ENCODE measurements around the gene MBNL2.

Gene MBNL2

DNA sequence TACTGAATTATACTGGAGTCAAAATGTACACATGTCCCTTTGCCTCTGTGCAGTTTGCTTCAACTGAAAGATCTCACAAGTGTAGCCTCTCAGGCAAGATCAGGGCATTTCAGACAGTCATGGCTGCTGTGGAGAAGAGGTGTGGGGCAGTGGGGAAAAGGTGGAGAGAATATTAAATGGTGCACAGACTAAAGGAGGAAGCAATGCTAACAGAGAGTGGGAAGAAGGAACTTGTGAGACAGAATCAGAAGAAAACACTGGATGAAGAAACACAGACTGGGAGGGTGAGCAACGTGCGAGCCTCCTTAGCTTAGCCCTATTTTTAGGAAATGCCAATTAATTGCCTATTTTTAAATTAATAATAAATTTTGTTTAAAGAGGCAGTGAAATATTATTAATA lies 162.2 kb downstream of the MBNL2 start:
- TF ChIP-seq, protein P1, sequence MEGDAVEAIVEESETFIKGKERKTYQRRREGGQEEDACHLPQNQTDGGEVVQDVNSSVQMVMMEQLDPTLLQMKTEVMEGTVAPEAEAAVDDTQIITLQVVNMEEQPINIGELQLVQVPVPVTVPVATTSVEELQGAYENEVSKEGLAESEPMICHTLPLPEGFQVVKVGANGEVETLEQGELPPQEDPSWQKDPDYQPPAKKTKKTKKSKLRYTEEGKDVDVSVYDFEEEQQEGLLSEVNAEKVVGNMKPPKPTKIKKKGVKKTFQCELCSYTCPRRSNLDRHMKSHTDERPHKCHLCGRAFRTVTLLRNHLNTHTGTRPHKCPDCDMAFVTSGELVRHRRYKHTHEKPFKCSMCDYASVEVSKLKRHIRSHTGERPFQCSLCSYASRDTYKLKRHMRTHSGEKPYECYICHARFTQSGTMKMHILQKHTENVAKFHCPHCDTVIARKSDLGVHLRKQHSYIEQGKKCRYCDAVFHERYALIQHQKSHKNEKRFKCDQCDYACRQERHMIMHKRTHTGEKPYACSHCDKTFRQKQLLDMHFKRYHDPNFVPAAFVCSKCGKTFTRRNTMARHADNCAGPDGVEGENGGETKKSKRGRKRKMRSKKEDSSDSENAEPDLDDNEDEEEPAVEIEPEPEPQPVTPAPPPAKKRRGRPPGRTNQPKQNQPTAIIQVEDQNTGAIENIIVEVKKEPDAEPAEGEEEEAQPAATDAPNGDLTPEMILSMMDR (IDR thresholded peaks at IDR 0.05; ENCODE audit: low read depth, low read length, poor library complexity, severe bottlenecking): no peak
- no peak for TF ChIP-seq EZH2phosphoT487 (IDR thresholded peaks at IDR 0.05; ENCODE audit: borderline replicate concordance, low read length)
- Histone ChIP-seq H3F3A (ENCODE audit: control insufficient read depth, insufficient read depth) (no peaks in the 10 kb centered on the region), H3K27me3 (ENCODE audit: control insufficient read depth, low read length) (no peaks in the 10 kb centered on the region), H3K36me3 (ENCODE audit: control insufficient read depth, low read length) (no peaks in the 10 kb centered on the region), H4K20me1 (ENCODE audit: control insufficient read depth, insufficient read depth, low read depth, low read length) (no peaks in the 10 kb centered on the region), H3K79me2 (ENCODE audit: control insufficient read depth, low read length) (no peaks in the 10 kb centered on the region), H3K4me1 (ENCODE audit: control insufficient read depth, low read length) (no peaks in the 10 kb centered on the region), H3K4me2 (ENCODE audit: low read length) (no peak overlapping the region), H3K4me3 (ENCODE audit: low read length) (no peak overlapping the region), H3K9me2 (replicated peaks; ENCODE audit: control insufficient read depth, low read length) (no peaks in the 10 kb centered on the region), H3K27ac (ENCODE audit: low read depth, low read length) (no peak overlapping the region), H3K9me3 (ENCODE audit: control insufficient read depth, insufficient read depth, low read length) (no peaks in the 10 kb centered on the region)

DNA sequence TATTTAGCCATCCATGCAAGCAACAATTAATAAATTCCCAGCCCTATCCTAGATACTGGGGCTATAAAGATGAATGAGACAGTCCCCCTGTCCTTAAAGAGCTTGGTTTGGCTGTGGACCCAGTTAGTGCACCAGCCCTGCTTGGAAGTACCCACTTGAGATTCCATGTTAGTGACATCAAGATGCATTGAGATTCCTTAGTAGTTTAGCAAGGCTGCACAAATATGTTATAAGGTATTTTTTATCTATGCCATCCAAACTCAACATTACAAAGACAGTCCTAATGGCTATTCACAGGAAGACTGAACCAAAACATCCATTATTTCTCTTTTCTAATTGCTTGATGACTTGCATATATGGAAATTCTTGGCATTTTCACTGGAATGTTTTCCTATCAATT lies 163.0 kb downstream of the MBNL2 start:
- Histone ChIP-seq H3K4me2 (ENCODE audit: low read length) (no peak overlapping the region), H3K4me3 (ENCODE audit: low read length) (no peak overlapping the region), H3K36me3 (ENCODE audit: control insufficient read depth, low read length) (no peaks in the 10 kb centered on the region), H3K9me2 (replicated peaks; ENCODE audit: control insufficient read depth, low read length) (no peaks in the 10 kb centered on the region), H3K9me3 (ENCODE audit: control insufficient read depth, insufficient read depth, low read length) (no peaks in the 10 kb centered on the region), H3K27ac (ENCODE audit: low read depth, low read length) (no peak overlapping the region), H3K4me1 (ENCODE audit: control insufficient read depth, low read length) (no peaks in the 10 kb centered on the region), H3K27me3 (ENCODE audit: control insufficient read depth, low read length) (no peaks in the 10 kb centered on the region), H3K79me2 (ENCODE audit: control insufficient read depth, low read length) (no peaks in the 10 kb centered on the region), H4K20me1 (ENCODE audit: control insufficient read depth, insufficient read depth, low read depth, low read length) (no peaks in the 10 kb centered on the region), H3F3A (ENCODE audit: control insufficient read depth, insufficient read depth) (no peaks in the 10 kb centered on the region)
- TF ChIP-seq, protein P1 (IDR thresholded peaks at IDR 0.05; ENCODE audit: low read depth, low read length, poor library complexity, severe bottlenecking): no peak
- no peak for TF ChIP-seq EZH2phosphoT487 (IDR thresholded peaks at IDR 0.05; ENCODE audit: borderline replicate concordance, low read length)

DNA sequence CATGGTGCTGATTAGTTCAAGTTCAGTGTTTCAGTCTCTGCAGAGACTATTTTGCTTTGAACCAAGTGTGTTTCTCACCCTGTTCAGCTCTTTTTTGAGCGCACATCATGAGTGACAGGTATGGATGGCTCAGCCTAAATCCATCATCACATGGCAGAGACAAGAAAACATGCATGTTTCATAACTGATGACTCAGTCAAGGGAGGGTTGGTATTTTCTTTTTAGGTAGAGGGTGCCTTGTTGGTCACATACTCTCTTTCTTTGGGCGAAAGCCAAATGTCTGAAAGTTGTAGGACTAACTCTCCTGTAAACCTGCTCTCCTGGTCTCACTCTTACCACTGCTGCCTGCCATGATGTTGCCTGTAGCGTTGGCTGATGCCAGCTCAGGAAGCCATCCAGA lies 163.7 kb downstream of the MBNL2 start:
- Histone ChIP-seq H3K4me1 (ENCODE audit: control insufficient read depth, low read length) (no peaks in the 10 kb centered on the region), H3K4me3 (ENCODE audit: low read length) (no peak overlapping the region), H4K20me1 (ENCODE audit: control insufficient read depth, insufficient read depth, low read depth, low read length) (no peaks in the 10 kb centered on the region), H3K27ac (ENCODE audit: low read depth, low read length) (no peak overlapping the region), H3K79me2 (ENCODE audit: control insufficient read depth, low read length) (no peaks in the 10 kb centered on the region), H3F3A (ENCODE audit: control insufficient read depth, insufficient read depth) (no peaks in the 10 kb centered on the region), H3K9me3 (ENCODE audit: control insufficient read depth, insufficient read depth, low read length) (no peaks in the 10 kb centered on the region), H3K4me2 (ENCODE audit: low read length) (no peak overlapping the region), H3K9me2 (replicated peaks; ENCODE audit: control insufficient read depth, low read length) (no peaks in the 10 kb centered on the region), H3K27me3 (ENCODE audit: control insufficient read depth, low read length) (no peaks in the 10 kb centered on the region), H3K36me3 (ENCODE audit: control insufficient read depth, low read length) (no peaks in the 10 kb centered on the region)
- TF ChIP-seq, protein P1 (IDR thresholded peaks at IDR 0.05; ENCODE audit: low read depth, low read length, poor library complexity, severe bottlenecking): no peak
- no peak for TF ChIP-seq EZH2phosphoT487 (IDR thresholded peaks at IDR 0.05; ENCODE audit: borderline replicate concordance, low read length)

All from DOHH2 (cell line).